Astrocyte (in vitro differentiated cells and primary cell): Measurements from ENCODE around the gene SNED1. TPM values are rescaled to one million over a fixed set of nuclear protein-coding genes. Genes with fewer than 3 reads are reported as not detected.

Experiments
- DNase-seq: peaks from one replicate; pipeline ENCODE4 v3.0.0-alpha.2; 2010; ENCODE audit warnings: low read depth
- FAIRE-seq: peaks from 2 replicates; lab custom pipeline; 2011; peaks lifted over from hg19 to GRCh38; lab: Jason Lieb, UNC
- H2AFZ ChIP-seq: 2 replicates; pipeline ENCODE4 v1.6.0; 2012; ENCODE audit warnings: low read depth, low read length, inconsistent platforms
- H3K27ac ChIP-seq: 2 replicates; pipeline ENCODE4 v1.5.1; 2011; ENCODE audit warnings: low read depth, low read length, inconsistent platforms
- H3K27me3 ChIP-seq: 2 replicates; pipeline ENCODE4 v1.6.0; 2011; ENCODE audit warnings: low read length, inconsistent platforms; ENCODE audit not compliant: insufficient read depth
- H3K36me3 ChIP-seq: 2 replicates; pipeline ENCODE4 v1.5.1; 2011; ENCODE audit warnings: low read length, inconsistent platforms; ENCODE audit not compliant: insufficient read depth
- H3K4me1 ChIP-seq: 2 replicates; pipeline ENCODE4 v1.5.1; 2011; ENCODE audit warnings: low read length, inconsistent platforms; ENCODE audit not compliant: insufficient read depth
- H3K4me2 ChIP-seq: 2 replicates; pipeline ENCODE4 v1.6.0; 2012; ENCODE audit warnings: low read length, inconsistent platforms
- H3K4me3 ChIP-seq: 2 replicates; pipeline ENCODE4 v1.5.1; 2011; ENCODE audit warnings: low read depth, mild to moderate bottlenecking, low read length, inconsistent platforms; ENCODE audit not compliant: insufficient read depth
- H3K79me2 ChIP-seq: 2 replicates; pipeline ENCODE4 v1.6.0; 2012; ENCODE audit warnings: mild to moderate bottlenecking, low read length, inconsistent platforms; ENCODE audit not compliant: insufficient read depth
- H3K9ac ChIP-seq: 2 replicates; pipeline ENCODE4 v1.6.0; 2012; ENCODE audit warnings: mild to moderate bottlenecking, low read length, inconsistent platforms
- H3K9me3 ChIP-seq: 2 replicates; pipeline ENCODE4 v1.5.1; 2012; ENCODE audit warnings: low read depth, mild to moderate bottlenecking, low read length, inconsistent platforms; ENCODE audit not compliant: insufficient read depth
- H4K20me1 ChIP-seq: 2 replicates; pipeline ENCODE4 v1.6.0; 2012; ENCODE audit warnings: low read length, inconsistent platforms; ENCODE audit not compliant: insufficient read depth
- H3K27ac Mint-ChIP-seq: one replicate; pipeline ENCODE4 v1.8.0; 2021; ENCODE audit warnings: mild to moderate bottlenecking, mixed read lengths; ENCODE audit not compliant: unreplicated experiment
- H3K27me3 Mint-ChIP-seq: one replicate; pipeline ENCODE4 v1.8.0; 2021; ENCODE audit warnings: low read depth, mixed read lengths; ENCODE audit not compliant: unreplicated experiment
- H3K36me3 Mint-ChIP-seq: one replicate; pipeline ENCODE4 v1.8.0; 2021; ENCODE audit warnings: low read depth, mixed read lengths; ENCODE audit not compliant: unreplicated experiment
- H3K4me1 Mint-ChIP-seq: one replicate; pipeline ENCODE4 v1.8.0; 2021; ENCODE audit warnings: low read depth, mixed read lengths; ENCODE audit not compliant: unreplicated experiment
- H3K4me3 Mint-ChIP-seq: one replicate; pipeline ENCODE4 v1.8.0; 2021; ENCODE audit warnings: mild to moderate bottlenecking, moderate library complexity, mixed read lengths; ENCODE audit not compliant: unreplicated experiment
- H3K9me3 Mint-ChIP-seq: one replicate; pipeline ENCODE4 v1.8.0; 2021; ENCODE audit warnings: mild to moderate bottlenecking, mixed read lengths; ENCODE audit not compliant: unreplicated experiment
- CTCF ChIP-seq: IDR thresholded peaks from 2 replicates; pipeline ENCODE4 v1.5.1; 2011; ENCODE audit warnings: low read depth, mild to moderate bottlenecking, inconsistent platforms, low read length, moderate library complexity; ENCODE audit not compliant: insufficient read depth
- EZH2 ChIP-seq: IDR thresholded peaks from 2 replicates; pipeline ENCODE4 v1.6.1; 2012; ENCODE audit warnings: mild to moderate bottlenecking, low read length, inconsistent platforms; ENCODE audit not compliant: insufficient read depth
- total RNA-seq: library from RNA; stranded (reverse); gene quantifications from 2 replicates; pipeline ENCODE4 v1.2.1, GENCODE V29; 2021

SNED1 gene
- total RNA-seq, 1 donor from 2014 or later, result 0.23 TPM

- no peak for TF ChIP-seq EZH2
- TF ChIP-seq CTCF, result no peak
- Mint-ChIP-seq H3K9me3 (peaks cover 37% of the 10 kb centered on the region), H3K27me3 (peaks cover 45% of the 10 kb centered on the region), H3K36me3 (peaks cover 2% of the 10 kb centered on the region), H3K4me3 (no peak overlapping the region), H3K4me1 (no peaks in the 10 kb centered on the region), H3K27ac (no peak overlapping the region)
- no peak overlapping the region for H3K27ac ChIP-seq
- H3K4me2 ChIP-seq, result no peak overlapping the region
- peaks cover 13% of the 10 kb centered on the region for H3K9me3 ChIP-seq
- peaks cover 18% of the 10 kb centered on the region for H4K20me1 ChIP-seq
- FAIRE-seq (no peak), DNase-seq (no peak)
- no peaks in the 10 kb centered on the region for H3K36me3 ChIP-seq
- no peaks in the 10 kb centered on the region for H3K27me3 ChIP-seq
- no peak overlapping the region for H3K9ac ChIP-seq
- no peak overlapping the region for H2AFZ ChIP-seq
- peaks cover 8% of the 10 kb centered on the region for H3K4me1 ChIP-seq
- H3K4me3 ChIP-seq, result no peak overlapping the region
- no peaks in the 10 kb centered on the region for H3K79me2 ChIP-seq
These were observed 4.0 kb downstream of the SNED1 start for GRCh38 chr2:241002275-241003046.

- Mint-ChIP-seq H3K27me3 (peaks cover 49% of the 10 kb centered on the region), H3K36me3 (peaks cover 2% of the 10 kb centered on the region), H3K27ac (no peak overlapping the region), H3K4me3 (no peak overlapping the region), H3K9me3 (peaks cover 37% of the 10 kb centered on the region), H3K4me1 (no peaks in the 10 kb centered on the region)
- Histone ChIP-seq H3K4me2 (no peak overlapping the region), H4K20me1 (peaks cover 18% of the 10 kb centered on the region), H3K9me3 (peaks cover 13% of the 10 kb centered on the region), H2AFZ (no peak overlapping the region), H3K27ac (no peak overlapping the region), H3K4me1 (peaks cover 3% of the 10 kb centered on the region), H3K36me3 (no peaks in the 10 kb centered on the region), H3K9ac (no peak overlapping the region), H3K27me3 (no peaks in the 10 kb centered on the region), H3K79me2 (no peaks in the 10 kb centered on the region), H3K4me3 (no peak overlapping the region)
- no peak for TF ChIP-seq CTCF
- no peak for TF ChIP-seq EZH2
- DNase-seq, result no peak
- FAIRE-seq, result no peak
These were observed 4.6 kb downstream of the SNED1 start for GRCh38 chr2:241003047-241003360.

GRCh38 chr2:241003369-241003768 is 5.0 kb downstream of the SNED1 start:
- TF ChIP-seq EZH2, result no peak
- no peak for TF ChIP-seq CTCF
- no peaks in the 10 kb centered on the region for H3K4me1 Mint-ChIP-seq
- H3K4me3 ChIP-seq, result no peak overlapping the region
- no peaks in the 10 kb centered on the region for H3K79me2 ChIP-seq
- DNase-seq (no peak), FAIRE-seq (no peak)
- no peaks in the 10 kb centered on the region for H3K36me3 ChIP-seq
- no peak overlapping the region for H3K4me3 Mint-ChIP-seq
- no peak overlapping the region for H3K4me2 ChIP-seq
- H3K27me3 Mint-ChIP-seq, result peaks cover 49% of the 10 kb centered on the region
- H3K9me3 Mint-ChIP-seq, result peaks cover 37% of the 10 kb centered on the region
- no peak overlapping the region for H3K27ac ChIP-seq
- no peaks in the 10 kb centered on the region for H3K4me1 ChIP-seq
- H4K20me1 ChIP-seq, result peaks cover 18% of the 10 kb centered on the region
- no peaks in the 10 kb centered on the region for H3K27me3 ChIP-seq
- H3K9me3 ChIP-seq, result peaks cover 13% of the 10 kb centered on the region
- no peak overlapping the region for H3K9ac ChIP-seq
- H2AFZ ChIP-seq, result no peak overlapping the region
- H3K27ac Mint-ChIP-seq, result no peak overlapping the region
- H3K36me3 Mint-ChIP-seq, result peaks cover 2% of the 10 kb centered on the region
